NCI-H345 treated with DMSO at 0.1 percent for 48 hours (cell line): ENCODE measurements around the gene DEFB132.
"Not testable (repeated sequence)": the region's sequence is repeated elsewhere in the genome, so short reads cannot be mapped to it uniquely, and the experiment has no call there.

ENCODE experiments used
- DNase-seq: peaks from one replicate; lab custom pipeline; 2025; ENCODE audit not compliant: unreplicated experiment; lab: John Stamatoyannopoulos, UW

Gene DEFB132, protein sequence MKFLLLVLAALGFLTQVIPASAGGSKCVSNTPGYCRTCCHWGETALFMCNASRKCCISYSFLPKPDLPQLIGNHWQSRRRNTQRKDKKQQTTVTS

DNA sequence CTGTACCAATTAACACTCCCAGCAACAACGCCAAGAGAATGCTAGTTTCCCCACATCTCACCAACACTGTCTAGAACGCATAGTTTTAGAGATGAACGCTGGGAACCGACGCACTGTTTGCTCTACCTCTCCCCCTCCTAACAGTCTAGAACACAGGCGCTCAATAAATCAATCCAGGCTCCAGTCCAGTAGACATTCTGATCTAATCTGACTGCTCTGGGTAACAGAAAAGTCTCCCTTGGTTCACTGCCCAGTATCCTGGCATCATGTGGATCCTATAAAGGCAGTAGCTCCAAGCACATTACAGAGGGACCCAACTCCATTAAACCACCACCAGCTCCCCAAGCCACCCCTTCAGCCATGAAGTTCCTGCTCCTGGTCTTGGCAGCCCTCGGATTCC lies at the start of gene DEFB132:
Gene DEFB132 (plus strand): TSS at position 306 of the 400 bp plus-strand sequence. CDS start 55 bp downstream, at position 361.
- no peak for DNase-seq

DNA sequence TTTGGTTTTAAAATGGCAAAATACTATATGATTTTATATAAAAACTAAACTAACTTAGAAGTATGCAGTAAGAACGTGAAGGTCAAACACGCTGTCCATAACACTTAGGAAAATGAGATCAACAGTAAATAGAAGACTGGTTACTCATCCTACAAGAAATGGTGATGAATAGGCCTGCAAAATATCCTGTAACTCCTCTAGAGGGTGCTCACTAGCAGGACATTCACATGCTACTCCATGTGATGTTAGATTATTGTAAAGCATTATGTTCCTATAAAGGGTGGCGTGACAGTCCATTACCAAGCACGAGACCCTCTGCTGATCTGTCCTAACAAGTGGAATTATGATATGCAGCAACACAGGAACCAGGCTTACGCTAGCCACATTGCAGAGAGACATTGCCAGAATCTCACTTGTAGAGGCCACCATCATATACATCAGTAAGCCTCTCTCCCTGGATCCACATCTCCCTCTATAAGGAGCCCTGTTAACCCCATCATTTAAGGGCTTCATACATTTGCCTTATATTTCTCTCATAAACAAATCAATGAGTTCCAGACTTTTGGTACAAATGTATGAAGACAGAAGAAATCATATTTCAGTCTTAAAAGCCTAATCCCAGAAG lies 48.5 kb upstream of the DEFB132 start:
- peak; percentile 5 for DNase-seq

DNA sequence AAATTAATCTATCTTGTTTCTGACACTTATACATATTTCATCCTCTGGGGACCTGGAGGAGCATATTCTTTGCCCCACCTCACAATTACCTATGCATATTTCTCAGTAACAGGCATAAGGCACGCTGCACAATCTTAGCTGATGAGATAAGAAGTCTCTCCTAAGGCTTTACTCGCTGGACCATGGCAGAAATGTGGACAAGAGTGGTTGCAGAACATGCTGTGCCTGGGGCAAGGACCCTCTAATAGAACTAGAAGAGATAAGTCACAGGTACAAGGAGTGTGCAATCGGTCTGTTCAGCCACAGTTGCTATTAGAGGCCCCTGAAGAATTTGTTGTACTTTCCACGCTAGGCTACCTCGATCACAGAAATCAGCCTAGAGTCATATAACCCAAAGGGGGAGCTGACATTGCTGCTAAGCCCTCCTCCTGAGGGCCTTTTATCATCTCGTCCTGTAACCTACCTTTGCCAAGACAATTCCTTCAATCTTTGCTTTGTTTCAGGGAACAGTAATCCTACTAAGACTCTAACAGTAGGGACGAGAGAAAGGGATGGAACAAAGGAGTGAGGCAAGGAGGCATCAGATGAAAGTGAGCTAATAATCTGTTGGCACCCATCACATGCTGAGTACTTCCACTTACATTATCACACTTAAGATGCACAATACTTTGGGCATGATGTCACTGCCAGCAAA lies 46.6 kb upstream of the DEFB132 start:
- DNase-seq = no peak

DNA sequence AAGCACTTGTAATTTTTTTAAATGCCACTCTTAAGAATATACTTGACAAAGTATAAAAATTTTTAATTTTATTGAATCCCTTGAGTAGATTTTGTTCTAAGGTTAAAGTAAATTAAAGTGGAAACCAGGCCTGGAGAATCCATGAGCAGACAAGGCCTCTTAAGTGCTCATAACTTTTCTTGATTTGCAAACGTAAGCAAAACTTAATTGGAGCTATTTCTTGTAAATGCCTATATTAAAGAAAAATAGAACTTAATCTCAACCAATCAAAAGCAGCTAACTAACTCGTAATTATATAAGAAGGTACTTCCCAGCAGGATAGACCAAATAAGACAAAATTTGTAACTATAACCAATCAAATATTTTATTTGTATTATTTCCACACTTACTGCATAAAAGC lies 43.1 kb upstream of the DEFB132 start:
- DNase-seq = no peak

DNA sequence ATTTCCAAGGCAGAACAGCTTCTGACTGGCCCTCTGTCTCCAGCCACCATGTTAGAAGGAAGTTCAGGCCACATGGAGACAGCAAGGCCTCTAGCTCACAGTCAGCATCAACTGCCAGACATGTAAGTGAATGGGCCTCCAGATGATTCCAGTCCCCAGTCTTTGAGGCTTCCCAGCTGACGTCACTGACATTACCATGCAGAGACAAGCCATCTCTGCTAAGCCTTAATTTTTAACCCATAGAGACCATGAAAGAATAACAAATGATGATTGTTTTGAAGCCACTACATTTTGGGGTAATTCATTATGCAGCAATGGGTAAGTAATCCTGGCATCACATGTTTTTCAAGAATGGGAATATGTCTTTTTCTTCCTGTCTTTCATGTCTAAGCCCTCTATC lies 41.7 kb upstream of the DEFB132 start:
- DNase-seq = no peak

DNA sequence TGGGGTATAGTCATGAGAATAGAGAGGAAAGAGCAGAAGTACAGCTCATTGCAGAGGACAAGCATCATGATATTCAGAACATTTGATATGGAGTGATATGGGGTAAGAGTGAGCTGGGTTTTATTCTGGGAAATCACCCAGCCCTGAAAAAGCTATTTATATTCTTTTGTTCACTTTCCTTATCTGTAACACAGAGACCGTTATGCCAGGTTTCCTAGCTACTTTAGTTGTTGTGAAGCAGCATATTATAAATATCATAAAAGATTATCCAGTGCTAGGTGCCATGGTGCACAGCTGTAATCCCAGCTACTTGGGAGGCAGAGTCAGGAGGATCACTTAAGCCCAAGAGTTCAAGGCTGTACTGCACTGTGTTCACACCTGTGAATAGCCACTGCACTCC lies 40.3 kb upstream of the DEFB132 start:
- no peak for DNase-seq

DNA sequence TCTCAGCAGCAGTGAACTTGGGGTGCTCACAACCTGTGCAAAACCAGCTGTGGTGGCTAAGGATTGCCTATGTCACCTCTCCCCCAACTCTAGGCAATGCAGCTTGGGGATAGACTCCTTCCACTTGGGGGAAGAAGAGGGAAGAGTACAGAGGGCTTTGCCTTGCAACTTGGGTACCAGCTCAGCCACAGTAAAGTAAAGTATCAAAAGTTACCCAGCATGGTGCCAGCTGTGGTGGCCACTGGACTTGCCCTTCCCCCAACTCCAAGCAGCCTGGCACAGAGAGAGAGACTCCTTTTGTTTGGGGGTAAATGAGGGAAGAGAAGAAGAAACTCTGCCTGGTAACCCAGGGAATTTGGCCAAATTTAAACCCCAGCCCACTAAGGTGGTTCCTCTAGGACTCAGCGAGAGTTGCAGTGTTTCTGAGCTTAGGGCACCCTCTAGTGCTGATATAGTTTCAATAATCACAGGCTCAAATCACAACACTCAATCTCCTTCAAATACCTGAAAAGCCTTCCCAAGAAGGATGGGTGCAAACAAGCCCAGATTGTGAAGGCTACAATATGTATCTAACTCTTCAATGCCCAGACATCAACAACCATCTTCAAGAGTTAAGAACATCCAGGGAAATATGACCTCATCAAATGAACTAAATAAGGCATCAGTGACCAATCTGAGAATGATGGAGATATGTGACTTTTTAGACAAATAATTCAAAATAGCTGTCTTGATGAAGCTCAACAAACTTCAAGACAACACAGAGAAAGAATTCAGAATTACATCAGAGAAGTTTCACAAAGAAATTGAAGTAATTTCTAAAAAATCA lies 38.0 kb upstream of the DEFB132 start:
- DNase-seq = peak; percentile 2

DNA sequence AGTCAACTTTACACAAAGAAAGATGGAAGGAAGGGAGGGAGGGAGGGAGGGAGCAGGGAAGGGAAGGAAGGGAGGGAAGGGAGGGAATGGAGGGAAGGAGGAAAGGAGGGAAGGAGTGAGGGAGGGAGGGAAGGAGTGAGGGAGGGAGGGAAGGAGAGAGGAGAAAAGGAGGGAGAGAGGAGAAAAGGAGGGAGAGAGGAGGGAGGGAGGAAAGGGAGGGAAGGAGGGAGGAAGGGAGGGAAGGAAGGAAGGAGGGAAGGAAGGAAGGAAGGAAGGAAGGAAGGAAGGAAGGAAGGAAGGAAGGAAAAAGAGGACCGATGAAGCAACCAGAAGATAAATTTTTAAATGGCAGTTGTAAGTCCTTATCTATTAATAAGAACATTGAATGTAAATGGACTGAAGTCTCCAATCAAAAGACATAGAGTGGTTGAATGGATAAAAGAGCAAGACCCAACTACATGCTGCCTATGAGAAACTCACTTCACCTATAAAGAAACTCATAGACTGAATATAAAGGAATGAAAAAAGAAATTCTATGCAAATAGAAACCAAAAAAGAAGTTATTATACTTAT lies 36.2 kb upstream of the DEFB132 start:
- no peak for DNase-seq

DNA sequence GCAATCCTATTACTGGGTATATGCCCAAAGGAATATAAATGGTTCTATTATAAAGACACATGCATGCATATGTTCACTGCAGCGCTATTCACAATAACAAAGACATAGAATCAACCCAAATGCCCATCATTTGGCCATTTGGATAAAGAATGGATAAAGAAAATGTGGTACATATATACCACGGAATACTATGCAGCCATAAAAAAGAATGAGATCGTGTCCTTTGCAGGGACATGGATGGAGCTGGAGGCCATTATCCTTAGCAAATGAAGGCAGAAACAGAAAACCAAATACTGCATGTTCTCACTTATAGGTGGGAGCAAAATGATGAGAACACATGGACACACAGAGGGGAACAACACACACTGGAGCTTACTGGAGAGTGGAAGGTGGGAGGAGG lies 31.6 kb upstream of the DEFB132 start:
- not testable (repeated sequence) for DNase-seq

DNA sequence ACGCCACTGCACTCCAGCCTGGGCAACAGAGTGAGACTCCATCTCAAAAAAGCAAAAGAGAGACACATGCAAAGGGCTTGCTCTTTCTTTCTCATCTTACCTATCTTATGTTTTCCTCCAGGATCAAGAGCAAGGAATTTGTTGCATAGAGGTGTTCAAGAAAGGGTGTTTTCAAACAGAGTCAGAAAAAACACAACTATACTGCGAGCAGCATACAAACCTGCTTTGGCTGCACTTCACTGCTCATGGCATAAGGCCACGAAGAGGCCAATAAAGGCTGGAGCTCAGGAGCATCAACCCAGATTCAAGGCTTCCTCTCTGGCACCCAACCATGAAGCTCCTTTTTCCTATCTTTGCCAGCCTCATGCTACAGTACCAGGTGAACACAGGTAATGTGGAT lies 30.6 kb upstream of the DEFB132 start, which contains the start of gene DEFB129:
Gene DEFB129 (plus strand): TSS at position 301 of the 400 bp plus-strand sequence. CDS start 31 bp downstream, at position 332.
- no peak for DNase-seq

DNA sequence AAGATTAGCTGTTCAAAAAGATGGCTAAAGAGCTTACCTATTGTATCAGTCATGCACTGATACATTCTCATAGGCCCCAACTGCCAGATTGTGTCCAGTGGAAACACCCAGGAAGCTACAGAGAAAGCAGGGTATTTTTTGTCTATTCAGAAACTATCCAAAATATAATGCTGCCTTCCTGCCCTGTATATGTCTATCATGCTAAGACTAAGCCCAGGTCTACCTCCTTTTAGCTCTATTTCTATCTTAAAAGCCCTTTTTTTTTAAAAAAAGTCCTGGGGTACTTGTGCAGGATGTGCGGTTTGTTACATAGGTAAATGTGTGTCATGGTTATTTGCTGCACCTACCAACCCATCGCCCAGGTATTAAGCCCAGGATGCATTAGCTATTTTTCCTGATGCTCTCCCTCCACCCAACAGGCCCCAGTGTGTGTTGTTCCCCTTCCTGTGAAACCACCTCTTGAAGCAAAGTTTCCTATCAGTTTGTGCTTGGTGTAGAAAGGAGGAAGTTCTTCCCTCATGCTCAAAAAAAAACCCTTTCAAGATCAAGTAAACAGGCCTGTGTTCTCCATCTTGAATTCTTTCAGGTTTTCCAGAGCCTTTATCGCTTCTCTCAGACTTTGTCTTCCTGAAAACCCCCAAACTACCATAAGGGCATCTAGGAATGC lies 30.0 kb upstream of the DEFB132 start:
- no peak for DNase-seq

DNA sequence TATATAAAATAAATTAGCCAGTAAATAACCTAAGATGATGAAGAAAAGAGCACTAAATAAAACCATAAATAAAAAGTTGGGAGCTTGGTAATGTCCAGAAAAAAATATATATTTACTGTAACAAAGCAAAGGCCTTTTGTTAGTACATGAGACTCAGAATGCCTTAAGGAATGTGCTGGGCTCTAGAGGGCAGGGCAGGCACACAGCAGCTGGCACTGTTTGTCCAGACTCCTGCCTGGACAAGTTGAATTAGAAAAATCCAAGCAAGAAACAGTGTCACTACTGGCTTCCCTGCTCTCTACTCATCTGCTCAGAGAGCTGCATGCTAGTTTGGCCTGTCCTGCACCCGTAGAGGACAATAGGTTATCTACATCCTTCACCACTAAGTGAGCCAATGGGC lies 21.6 kb upstream of the DEFB132 start:
- no peak for DNase-seq

DNA sequence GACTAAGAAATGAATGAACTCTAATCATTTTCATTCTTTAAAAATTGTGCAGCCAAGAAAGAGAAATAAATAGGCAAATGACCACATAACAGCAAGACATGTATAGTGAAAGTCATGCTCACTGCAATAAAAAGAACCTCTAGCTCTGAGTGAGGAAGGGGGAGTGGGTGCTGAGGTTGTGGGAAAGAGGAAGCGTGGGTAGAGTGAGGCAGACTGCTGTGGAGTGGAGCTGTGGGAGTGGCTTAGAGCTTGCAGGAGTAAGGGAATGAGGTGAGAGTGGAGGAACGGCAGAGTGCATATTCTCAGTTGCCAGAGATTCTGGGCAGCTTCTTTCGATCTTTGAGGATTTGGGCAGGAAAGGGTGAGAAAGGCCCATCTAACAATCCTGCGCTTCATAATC lies 20.0 kb upstream of the DEFB132 start:
- no peak for DNase-seq

DNA sequence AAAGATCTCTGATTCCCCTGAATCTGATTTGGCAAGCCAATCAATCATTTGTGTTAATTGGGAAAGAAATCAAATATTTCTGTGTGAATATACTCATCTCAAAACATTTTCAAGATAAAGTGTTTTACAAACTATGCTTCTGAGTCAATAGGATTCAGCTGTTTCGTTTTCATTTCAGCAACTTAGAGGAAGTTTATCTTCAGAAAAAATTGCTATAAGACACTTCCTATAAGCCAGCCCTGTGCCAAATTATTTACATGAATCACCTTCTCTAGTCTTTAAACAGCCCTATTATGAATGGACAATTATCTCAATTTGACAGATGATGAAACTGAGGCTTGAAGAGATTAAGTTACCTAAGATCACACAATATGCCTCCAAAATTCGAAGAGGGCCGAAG lies 19.6 kb upstream of the DEFB132 start:
- no peak for DNase-seq

DNA sequence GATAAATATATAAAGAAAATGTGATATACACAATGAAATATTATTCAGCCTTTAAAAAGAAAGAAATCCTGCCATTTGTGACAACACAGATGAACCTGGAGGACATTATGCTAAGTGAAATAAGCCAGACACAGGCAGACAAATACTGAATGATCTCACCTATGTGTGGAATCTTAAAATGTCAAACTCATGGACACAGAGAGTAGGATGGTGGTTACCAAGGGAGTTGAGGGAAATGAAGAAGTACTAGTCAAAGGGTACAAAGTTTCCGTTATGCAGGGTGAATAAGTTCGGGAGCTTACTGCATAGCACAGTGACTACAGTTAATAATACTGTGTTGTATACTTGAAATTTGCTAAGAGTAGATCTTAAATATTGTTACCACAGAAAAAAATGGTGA lies 14.6 kb upstream of the DEFB132 start:
- DNase-seq = no peak

DNA sequence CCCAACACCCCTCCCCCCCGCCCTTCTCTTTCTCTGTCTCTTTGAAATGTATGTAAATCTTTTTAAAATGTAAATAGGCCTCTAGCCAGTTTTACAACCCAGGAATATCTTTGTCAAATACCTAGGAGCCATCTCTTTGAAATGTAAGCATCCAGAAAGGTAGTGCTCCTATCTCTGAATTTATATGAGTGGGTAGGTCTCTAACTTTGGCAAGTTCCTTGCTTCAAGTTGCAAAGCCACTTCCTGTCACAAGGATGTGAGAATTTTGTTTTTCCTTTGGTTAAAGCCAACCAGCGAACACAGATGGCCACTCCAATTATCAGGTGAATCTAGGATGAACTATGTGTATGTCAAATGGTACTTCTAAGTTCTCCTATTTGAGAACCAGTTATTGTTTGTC lies 6.2 kb upstream of the DEFB132 start:
- DNase-seq = no peak

DNA sequence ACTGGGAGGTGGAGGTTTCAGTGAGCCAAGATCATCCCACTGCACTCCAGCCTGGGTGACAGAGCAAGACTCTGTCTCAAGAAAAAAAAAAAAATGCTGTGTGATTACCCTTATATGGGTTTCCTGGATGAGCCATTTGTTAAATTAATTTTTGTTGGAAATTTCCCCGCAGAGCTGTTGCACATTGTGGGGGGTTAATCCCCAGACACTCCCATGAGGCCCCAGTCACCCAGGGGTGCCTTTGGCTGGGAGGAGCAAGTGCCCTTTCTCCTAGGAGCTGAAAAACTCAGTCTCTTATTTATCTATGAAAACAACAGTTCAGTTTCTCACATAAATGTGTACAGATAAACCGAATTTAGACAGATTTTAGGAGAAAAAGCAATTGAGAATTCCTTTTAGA lies 4.7 kb upstream of the DEFB132 start:
- no peak for DNase-seq

DNA sequence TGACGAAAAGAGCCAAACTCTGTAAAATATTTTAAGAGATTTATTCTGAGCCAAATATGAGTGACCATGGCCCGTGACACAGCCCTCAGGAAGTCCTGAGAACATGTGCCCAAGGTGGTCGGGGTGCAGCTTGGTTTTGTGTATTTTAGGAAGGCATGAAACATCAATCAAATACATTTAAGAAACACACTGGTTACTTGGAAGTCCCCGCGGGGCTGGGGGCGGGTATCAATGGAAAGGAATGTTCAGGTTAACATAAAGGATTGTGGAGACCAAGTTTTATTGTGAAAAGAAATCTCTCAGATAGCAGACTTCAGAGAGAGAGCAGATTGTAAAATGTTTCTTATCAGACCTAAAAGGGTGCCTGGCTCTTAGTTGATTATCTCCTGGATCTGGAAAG lies 4.1 kb upstream of the DEFB132 start:
- not testable (repeated sequence) for DNase-seq

DNA sequence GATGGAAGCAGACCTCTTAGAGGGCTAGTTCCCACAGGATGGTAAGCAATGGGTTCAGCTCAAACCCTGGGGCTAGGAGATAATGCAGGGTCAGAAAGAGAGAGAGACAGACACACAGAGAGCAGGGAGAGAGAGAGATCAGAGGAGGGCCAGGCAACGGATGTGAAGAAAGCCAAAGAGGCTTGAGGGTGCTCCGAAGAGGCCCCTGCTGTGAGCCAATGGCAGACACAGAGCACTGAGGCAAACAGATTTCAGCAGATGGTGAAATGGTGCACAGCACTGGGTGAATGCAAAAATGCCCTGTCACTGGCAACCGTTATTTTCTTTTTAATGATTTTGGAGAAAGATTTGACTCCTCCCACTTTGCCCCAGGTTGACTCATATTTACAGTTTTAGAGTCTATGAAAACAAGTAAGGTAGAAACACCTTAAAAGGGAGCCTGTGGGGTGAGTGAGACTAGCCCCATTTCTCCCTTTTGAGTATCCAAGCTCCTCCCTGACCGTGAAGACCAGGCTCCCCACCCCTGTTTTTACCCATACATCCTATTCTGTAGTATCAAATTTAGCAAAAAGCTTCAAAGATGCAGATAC lies 840 bp downstream of the DEFB132 start:
- no peak for DNase-seq

DNA sequence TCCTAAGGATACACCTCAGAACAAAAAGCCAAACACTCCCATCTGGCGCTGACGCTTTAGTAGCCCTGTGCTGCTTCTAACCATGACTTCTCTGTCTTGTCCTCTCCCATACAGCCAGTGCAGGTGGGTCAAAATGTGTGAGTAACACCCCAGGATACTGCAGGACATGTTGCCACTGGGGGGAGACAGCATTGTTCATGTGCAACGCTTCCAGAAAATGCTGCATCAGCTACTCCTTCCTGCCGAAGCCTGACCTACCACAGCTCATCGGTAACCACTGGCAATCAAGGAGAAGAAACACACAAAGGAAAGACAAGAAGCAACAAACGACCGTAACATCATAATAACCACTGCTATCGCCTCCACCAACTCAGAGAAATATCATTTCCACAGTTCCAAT lies 1.4 kb downstream of the DEFB132 start:
- DNase-seq = no peak
